GM12878 (cell line): Measurements from ENCODE around the gene GPM6B. TPM values are rescaled to one million over a fixed set of nuclear protein-coding genes. Genes with fewer than 3 reads are reported as not detected.

Experiments used
- ATAC-seq: fragments of 200-7000 bp; cut with Tn5 transposase; 3 replicates; pipeline ENCODE4 v1.9.1; 2020; ENCODE audit warnings: mild to moderate bottlenecking, moderate library complexity
- BruUV-seq: library from RNA; stranded (reverse); fragments of 400-500 nt; replicated peaks from 2 replicates; lab custom pipeline; 2021; lab: Mats Ljungman, UMichigan
- CTCF ChIA-PET: fragments of 300-600 bp; sonication (Branson Sonifier 250); formaldehyde crosslinking; extraction: SDS; loops from one replicate; lab custom pipeline; 2021; ENCODE audit warnings: inconsistent platforms; lab: Yijun Ruan, JAX
- POLR2A ChIA-PET: fragments of 350-600 bp; formaldehyde crosslinking; extraction: SDS; loops from one replicate; lab custom pipeline; 2021; ENCODE audit warnings: inconsistent platforms; lab: Charles Lee
- RAD21 ChIA-PET: fragments of 300-600 bp; sonication (Branson Sonifier 250); formaldehyde crosslinking; loops from one replicate; lab custom pipeline; 2023; ENCODE audit warnings: antibody characterized with exemption; ENCODE audit not compliant: unreplicated experiment; lab: Charles Lee
- SMC1A ChIA-PET: fragments of 300-600 bp; sonication (Branson Sonifier 250); formaldehyde crosslinking; loops from one replicate; lab custom pipeline; 2023; ENCODE audit not compliant: unreplicated experiment, uncharacterized antibody; lab: Charles Lee
- DNase-seq: peaks from one replicate; pipeline ENCODE4 v3.0.0-alpha.2; 2011; ENCODE audit warnings: low read depth, low spot score
- FAIRE-seq: peaks from 3 replicates; lab custom pipeline; 2011; peaks lifted over from hg19 to GRCh38; lab: Jason Lieb, UNC
- H2AFZ ChIP-seq: 2 replicates; pipeline ENCODE4 v1.6.0; 2011; ENCODE audit warnings: low read depth, low read length, control low read depth; ENCODE audit not compliant: control insufficient read depth
- H3K27ac ChIP-seq: 2 replicates; pipeline ENCODE4 v1.5.1; 2011; ENCODE audit warnings: control low read depth; ENCODE audit not compliant: control insufficient read depth, insufficient read depth
- H3K27me3 ChIP-seq, 2 experiments: replicated peaks in 1 of 2; 2 replicates each; pipeline versions ENCODE4 v1.6.0 to v1.6.1; 2011; ENCODE audit warnings: low read length in 1 of 2; ENCODE audit not compliant: control insufficient read depth in 2 of 2, insufficient read depth in 2 of 2
- H3K36me3 ChIP-seq, 2 experiments: 2 replicates each; pipeline ENCODE4 v1.5.1; 2011; ENCODE audit warnings: low read length in 1 of 2; ENCODE audit not compliant: control insufficient read depth in 2 of 2, insufficient read depth in 2 of 2
- H3K4me1 ChIP-seq: 2 replicates; pipeline ENCODE4 v1.6.1; 2011; ENCODE audit warnings: mild to moderate bottlenecking, low read length, moderate library complexity, mixed read lengths; ENCODE audit not compliant: control insufficient read depth, insufficient read depth
- H3K4me2 ChIP-seq: 2 replicates; pipeline ENCODE4 v1.6.0; 2011; ENCODE audit warnings: control low read depth; ENCODE audit not compliant: control insufficient read depth, insufficient read depth
- H3K4me3 ChIP-seq: fragments of 200-600 bp; sonication (generic); 2 replicates; pipeline ENCODE4 v1.5.1; 2016
- H3K79me2 ChIP-seq: 2 replicates; pipeline ENCODE4 v1.6.0; 2011; ENCODE audit warnings: low read length; ENCODE audit not compliant: control insufficient read depth, insufficient read depth
- H3K9ac ChIP-seq: 2 replicates; pipeline ENCODE4 v1.8.0; 2011; ENCODE audit warnings: low read length, control low read depth, mixed read lengths; ENCODE audit not compliant: control insufficient read depth, insufficient read depth
- H3K9me3 ChIP-seq: replicated peaks from 3 replicates; pipeline ENCODE4 v1.5.1; 2011; ENCODE audit warnings: mild to moderate bottlenecking, low read length; ENCODE audit not compliant: control insufficient read depth, insufficient read depth
- H4K20me1 ChIP-seq: 2 replicates; pipeline ENCODE4 v1.6.0; 2011; ENCODE audit not compliant: control insufficient read depth, insufficient read depth
- CBX3 ChIP-seq: fragments of 200-600 bp; sonication (generic); IDR thresholded peaks from 2 replicates; pipeline ENCODE4 v1.6.1; 2016; ENCODE audit warnings: low read depth, borderline replicate concordance
- CEBPZ ChIP-seq: fragments of 150-350 bp; IDR thresholded peaks from 2 replicates; pipeline ENCODE4 v1.6.1; 2016; ENCODE audit warnings: low read depth, low read length
- E4F1 ChIP-seq: fragments of 450-650 bp; IDR thresholded peaks from 2 replicates; pipeline ENCODE4 v1.6.1; 2018; ENCODE audit warnings: borderline replicate concordance, mild to moderate bottlenecking; ENCODE audit not compliant: partially characterized antibody
- EZH2 ChIP-seq: IDR thresholded peaks from 2 replicates; pipeline ENCODE4 v1.6.1; 2012; ENCODE audit warnings: low read depth, mild to moderate bottlenecking, control low read depth, inconsistent platforms, low read length, borderline replicate concordance; ENCODE audit not compliant: control insufficient read depth
- KLF5 ChIP-seq: fragments of 450-650 bp; IDR thresholded peaks from 2 replicates; pipeline ENCODE4 v1.6.1; 2014; ENCODE audit warnings: mild to moderate bottlenecking; ENCODE audit not compliant: partially characterized antibody
- POU2F2 ChIP-seq: IDR thresholded peaks from 3 replicates; pipeline ENCODE4 v1.6.1; 2011; ENCODE audit warnings: low read depth, mild to moderate bottlenecking, low read length, borderline replicate concordance
- RUNX3 ChIP-seq: IDR thresholded peaks from 2 replicates; pipeline ENCODE4 v1.6.1; 2012; ENCODE audit warnings: low read length, inconsistent platforms
- SPI1 ChIP-seq: IDR thresholded peaks from 2 replicates; pipeline ENCODE4 v1.6.1; 2011; ENCODE audit warnings: low read depth, mild to moderate bottlenecking, low read length, moderate library complexity, borderline replicate concordance; ENCODE audit not compliant: insufficient read depth
- TCF7 ChIP-seq: IDR thresholded peaks from 2 replicates; pipeline ENCODE4 v1.6.1; 2014; ENCODE audit warnings: antibody characterized with exemption, borderline replicate concordance
- ZNF217 ChIP-seq: fragments of 450-650 bp; IDR thresholded peaks from 2 replicates; pipeline ENCODE4 v1.6.1; 2017; ENCODE audit warnings: antibody characterized with exemption, mild to moderate bottlenecking
- ZNF622 ChIP-seq: fragments of 450-650 bp; IDR thresholded peaks from 2 replicates; pipeline ENCODE4 v1.6.1; 2017; ENCODE audit warnings: mild to moderate bottlenecking, inconsistent platforms
- ZZZ3 ChIP-seq: IDR thresholded peaks from 2 replicates; pipeline ENCODE4 v1.6.1; 2011; ENCODE audit warnings: low read depth; ENCODE audit not compliant: control insufficient read depth, insufficient read length
- WGBS: methylation state at CpG from one replicate; pipeline ENCODE4 v1.1.6; 2016; ENCODE audit warnings: low lambda C conversion rate; ENCODE audit not compliant: insufficient replicate concordance, insufficient coverage; ENCODE audit errors: missing lambda C conversion rate; 5-methylcytosine and 5-hydroxymethylcytosine counted together
- in situ Hi-C: fragments of 300-500 bp; cut with MboI; formaldehyde crosslinking; loops from 9 replicates; pipeline ENCODE4 v1.14.3; 2018; ENCODE audit warnings: mixed read lengths
- intact Hi-C: fragments of 100-400 bp; cut with micrococcal nuclease; formaldehyde crosslinking; loops from one replicate; pipeline ENCODE4 v1.14.2; 2022; ENCODE audit not compliant: unreplicated experiment
- polyA plus RNA-seq, 11 experiments: library from polyadenylated mRNA; depleted of rRNA in 4 of 11; unstranded in 6 of 11; stranded (reverse) in 5 of 11; fragments of >200 nt; fragmentation: Nextera tagmentation in 4 of 11; fragmentation: Illumina TruSeq in 1 of 11; extraction: Ambion mirVana in 4 of 11; extraction: Trizol in 1 of 11; gene quantifications; 1 replicate in 1 of 11; 2 replicates in 10 of 11; pipeline versions ENCODE4 v1.2.1 to v1.2.3, GENCODE V29; 2011 to 2016; ENCODE audit warnings: inconsistent platforms in 2 of 11, missing spikeins in 2 of 11, low read depth in 1 of 11
- total RNA-seq, 4 experiments: library from RNA; depleted of rRNA in 3 of 4; stranded (reverse); fragments of >200 nt in 3 of 4; fragmentation: Illumina TruSeq in 1 of 4; extraction: Trizol in 1 of 4; gene quantifications; 2 replicates each; pipeline versions ENCODE4 v1.2.1 to v1.2.3, GENCODE V29; 2013 to 2021
- TF ChIP-seq, protein P1 (sequence below): fragments of 450-650 bp; IDR thresholded peaks from 2 replicates; pipeline ENCODE4 v1.6.1; 2014; ENCODE audit warnings: mild to moderate bottlenecking
- TF ChIP-seq, protein P2 (sequence below): IDR thresholded peaks from 2 replicates; pipeline ENCODE4 v1.6.1; 2012; ENCODE audit warnings: low read length, inconsistent platforms

Gene GPM6B
- total and polyA plus RNA-seq, 10 of the 15 experiments (the other 5 are each of a cell fraction or from before 2014, with no cell fraction given): 0.01 to 2.6 (median 0.37) TPM; not detected in 2

- no peak for TF ChIP-seq POU2F2
- TF ChIP-seq ZNF622: no peak
- no peak for TF ChIP-seq EZH2
- TF ChIP-seq, protein P1, sequence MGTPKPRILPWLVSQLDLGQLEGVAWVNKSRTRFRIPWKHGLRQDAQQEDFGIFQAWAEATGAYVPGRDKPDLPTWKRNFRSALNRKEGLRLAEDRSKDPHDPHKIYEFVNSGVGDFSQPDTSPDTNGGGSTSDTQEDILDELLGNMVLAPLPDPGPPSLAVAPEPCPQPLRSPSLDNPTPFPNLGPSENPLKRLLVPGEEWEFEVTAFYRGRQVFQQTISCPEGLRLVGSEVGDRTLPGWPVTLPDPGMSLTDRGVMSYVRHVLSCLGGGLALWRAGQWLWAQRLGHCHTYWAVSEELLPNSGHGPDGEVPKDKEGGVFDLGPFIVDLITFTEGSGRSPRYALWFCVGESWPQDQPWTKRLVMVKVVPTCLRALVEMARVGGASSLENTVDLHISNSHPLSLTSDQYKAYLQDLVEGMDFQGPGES: no peak
- no peak for TF ChIP-seq ZNF217
- TF ChIP-seq SPI1: no peak
- no peak for TF ChIP-seq ZZZ3
Measured at GRCh38 chrX:13778916-13779315, 38.0 kb downstream of the GPM6B start (continued).

GRCh38 chrX:13776387-13776786 lies 40.5 kb downstream of the GPM6B start:
- BruUV-seq: no TSS peak
- H2AFZ ChIP-seq: no peak overlapping the region
- H3K27me3 ChIP-seq: no peaks in the 10 kb centered on the region
- RAD21 ChIA-PET: no interaction called here
- in situ Hi-C loops: no loop called here
- CTCF ChIA-PET: interaction anchor here (0.8 to 1.2 kb wide), 4 partner anchors 17 to 829 kb away, joined by 3 to 5 read pairs (median 4); no protein-coding TSS in a partner anchor
- H3K4me3 ChIP-seq: no peak overlapping the region
- intact Hi-C loops: no loop called here
- no peaks in the 10 kb centered on the region for H3K9me3 ChIP-seq
- WGBS: 51% methylated on average over 4 of the region's 4 CpGs
- H3K4me2 ChIP-seq: no peak overlapping the region
- no peak overlapping the region for H3K27ac ChIP-seq
- peaks cover 2 to 7% of the 10 kb centered on the region in 2 experiments; a peak in 3 of 4 replicates for H3K36me3 ChIP-seq
- ATAC-seq (peak; percentile 34; the same call in 1 of the 3 replicates), DNase-seq (no peak), FAIRE-seq (no peak)
- no peaks in the 10 kb centered on the region for H3K79me2 ChIP-seq
- POLR2A ChIA-PET: interaction anchor here (0.6 kb wide), 1 partner anchor 15 kb away, joined by 3 read pairs; no protein-coding TSS in a partner anchor
- no peaks in the 10 kb centered on the region for H3K4me1 ChIP-seq
- SMC1A ChIA-PET: interaction anchor here (1.0 to 2.0 kb wide), 6 partner anchors 14 to 76 kb away, joined by 3 to 10 read pairs (median 4); no protein-coding TSS in a partner anchor
- no peak overlapping the region for H3K9ac ChIP-seq
- H4K20me1 ChIP-seq: no peaks in the 10 kb centered on the region
- no peak for TF ChIP-seq CBX3
- TF ChIP-seq, protein P2, sequence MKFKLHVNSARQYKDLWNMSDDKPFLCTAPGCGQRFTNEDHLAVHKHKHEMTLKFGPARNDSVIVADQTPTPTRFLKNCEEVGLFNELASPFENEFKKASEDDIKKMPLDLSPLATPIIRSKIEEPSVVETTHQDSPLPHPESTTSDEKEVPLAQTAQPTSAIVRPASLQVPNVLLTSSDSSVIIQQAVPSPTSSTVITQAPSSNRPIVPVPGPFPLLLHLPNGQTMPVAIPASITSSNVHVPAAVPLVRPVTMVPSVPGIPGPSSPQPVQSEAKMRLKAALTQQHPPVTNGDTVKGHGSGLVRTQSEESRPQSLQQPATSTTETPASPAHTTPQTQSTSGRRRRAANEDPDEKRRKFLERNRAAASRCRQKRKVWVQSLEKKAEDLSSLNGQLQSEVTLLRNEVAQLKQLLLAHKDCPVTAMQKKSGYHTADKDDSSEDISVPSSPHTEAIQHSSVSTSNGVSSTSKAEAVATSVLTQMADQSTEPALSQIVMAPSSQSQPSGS: no peak
- no peak for TF ChIP-seq ZNF217
- no peak for TF ChIP-seq TCF7
- no peak for TF ChIP-seq E4F1
- no peak for TF ChIP-seq CEBPZ
- no peak for TF ChIP-seq RUNX3
- TF ChIP-seq KLF5: no peak
